Adrenal gland (tissue), 5 donors: Measurements from ENCODE around the gene TMEM43.

Experiments used
- CTCF ChIP-seq, 6 experiments: fragments of 450-650 bp in 4 of 6; fragments of 200-600 bp in 2 of 6; sonication (generic) in 1 of 6; IDR thresholded peaks; 1 replicate in 5 of 6; 2 replicates in 1 of 6; pipeline versions ENCODE4 v1.5.1 to v1.8.0; 2016 to 2021; ENCODE audit warnings: antibody characterized with exemption in 6 of 6, mild to moderate bottlenecking in 2 of 6, moderate library complexity in 1 of 6
- POLR2A ChIP-seq, 2 donors: fragments of 450-650 bp; IDR thresholded peaks; one replicate each; pipeline ENCODE4 v1.6.1; 2017; ENCODE audit warnings: antibody characterized with exemption in 2 of 2, mild to moderate bottlenecking in 2 of 2, moderate library complexity in 1 of 2
- donor health status: DM: no; HTN: no; CAD: no.

GRCh38 chr3:14122301-14122700 lies 2.6 kb upstream of the TMEM43 start:
- TF ChIP-seq CTCF (IDR thresholded peaks at IDR 0.05) (no peak), POLR2A (IDR thresholded peaks at IDR 0.05) (no peak)
